Progenitor cell of endocrine pancreas (in vitro differentiated cells): ENCODE data around the gene STK10. TPM values are rescaled to one million over a fixed set of nuclear protein-coding genes. Genes with fewer than 3 reads are reported as not detected.

ENCODE experiments used
- DNase-seq: peaks from one replicate; pipeline ENCODE4 v3.0.0; 2021; ENCODE audit warnings: low spot score; ENCODE audit not compliant: unreplicated experiment
- H3K27ac Mint-ChIP-seq: 2 replicates; pipeline ENCODE4 v1.8.0; 2021; ENCODE audit warnings: mild to moderate bottlenecking, moderate library complexity, mixed read lengths
- H3K27me3 Mint-ChIP-seq: 2 replicates; pipeline ENCODE4 v1.8.0; 2021; ENCODE audit warnings: mixed read lengths
- H3K36me3 Mint-ChIP-seq: 2 replicates; pipeline ENCODE4 v1.8.0; 2022; ENCODE audit warnings: mixed read lengths; ENCODE audit not compliant: insufficient read depth
- H3K4me1 Mint-ChIP-seq: 2 replicates; pipeline ENCODE4 v1.8.0; 2021; ENCODE audit warnings: low read depth, mixed read lengths
- H3K4me3 Mint-ChIP-seq: 2 replicates; pipeline ENCODE4 v1.8.0; 2021; ENCODE audit warnings: low read depth, mild to moderate bottlenecking, moderate library complexity, mixed read lengths
- H3K9me3 Mint-ChIP-seq: 2 replicates; pipeline ENCODE4 v1.8.0; 2021; ENCODE audit warnings: low read depth, mixed read lengths
- total RNA-seq: library from RNA; stranded (reverse); gene quantifications from 2 replicates; pipeline ENCODE4 v1.2.1, GENCODE V29; 2021
- TF ChIP-seq, protein P1 (sequence below): fragments of 200-600 bp; sonication (generic); IDR thresholded peaks from one replicate; pipeline ENCODE4 v1.5.0; 2021; ENCODE audit warnings: antibody characterized with exemption, mild to moderate bottlenecking; ENCODE audit not compliant: unreplicated experiment

The STK10 gene
- total RNA-seq, 1 donor from 2014 or later, result 18.1 TPM

DNA sequence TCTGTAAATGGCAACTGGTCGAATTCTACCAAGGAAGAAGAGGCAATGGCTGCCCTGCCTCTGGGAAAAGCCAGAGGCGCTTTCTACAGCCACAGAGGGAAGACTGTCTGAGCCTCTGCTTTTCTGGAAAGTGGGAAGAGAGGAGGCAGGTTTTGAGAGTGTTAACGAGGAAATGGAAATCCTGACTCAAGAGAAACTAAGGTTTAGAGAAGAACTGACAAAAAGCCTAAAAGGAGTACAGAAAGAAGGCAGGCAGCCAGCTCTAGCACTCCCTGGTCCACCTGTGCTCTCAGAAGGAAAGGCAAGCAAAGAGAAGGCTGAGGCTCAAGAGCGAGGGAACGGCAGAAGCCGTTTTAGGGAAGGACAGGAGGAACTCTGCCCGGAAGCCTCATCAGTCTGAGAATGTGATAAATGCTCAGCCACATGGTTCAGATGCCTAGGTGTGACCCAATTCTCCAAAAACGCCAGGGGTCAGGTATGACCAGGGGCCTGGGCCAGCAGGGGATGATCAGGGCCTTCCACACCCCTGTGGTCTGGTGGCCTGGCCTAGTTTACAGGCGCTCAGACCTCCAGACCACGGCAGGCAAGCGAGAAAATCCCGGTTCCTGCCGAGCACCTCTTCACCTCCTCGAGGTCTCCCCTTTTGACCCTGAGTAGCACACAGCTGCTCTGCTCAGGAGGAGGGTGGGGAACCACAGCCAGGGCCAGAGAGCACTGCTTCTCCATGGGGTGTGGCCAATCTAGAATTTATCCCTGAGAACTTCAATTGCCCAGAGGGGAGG is 101.6 kb downstream of the STK10 start:
- Mint-ChIP-seq H3K27ac (peak overlapping the region; percentile 69), H3K27me3 (no peaks in the 10 kb centered on the region), H3K4me3 (no peak overlapping the region), H3K4me1 (no peaks in the 10 kb centered on the region), H3K9me3 (no peaks in the 10 kb centered on the region), H3K36me3 (peaks cover 1% of the 10 kb centered on the region)
- TF ChIP-seq, protein P1, sequence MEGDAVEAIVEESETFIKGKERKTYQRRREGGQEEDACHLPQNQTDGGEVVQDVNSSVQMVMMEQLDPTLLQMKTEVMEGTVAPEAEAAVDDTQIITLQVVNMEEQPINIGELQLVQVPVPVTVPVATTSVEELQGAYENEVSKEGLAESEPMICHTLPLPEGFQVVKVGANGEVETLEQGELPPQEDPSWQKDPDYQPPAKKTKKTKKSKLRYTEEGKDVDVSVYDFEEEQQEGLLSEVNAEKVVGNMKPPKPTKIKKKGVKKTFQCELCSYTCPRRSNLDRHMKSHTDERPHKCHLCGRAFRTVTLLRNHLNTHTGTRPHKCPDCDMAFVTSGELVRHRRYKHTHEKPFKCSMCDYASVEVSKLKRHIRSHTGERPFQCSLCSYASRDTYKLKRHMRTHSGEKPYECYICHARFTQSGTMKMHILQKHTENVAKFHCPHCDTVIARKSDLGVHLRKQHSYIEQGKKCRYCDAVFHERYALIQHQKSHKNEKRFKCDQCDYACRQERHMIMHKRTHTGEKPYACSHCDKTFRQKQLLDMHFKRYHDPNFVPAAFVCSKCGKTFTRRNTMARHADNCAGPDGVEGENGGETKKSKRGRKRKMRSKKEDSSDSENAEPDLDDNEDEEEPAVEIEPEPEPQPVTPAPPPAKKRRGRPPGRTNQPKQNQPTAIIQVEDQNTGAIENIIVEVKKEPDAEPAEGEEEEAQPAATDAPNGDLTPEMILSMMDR, result no peak
- no peak for DNase-seq

DNA sequence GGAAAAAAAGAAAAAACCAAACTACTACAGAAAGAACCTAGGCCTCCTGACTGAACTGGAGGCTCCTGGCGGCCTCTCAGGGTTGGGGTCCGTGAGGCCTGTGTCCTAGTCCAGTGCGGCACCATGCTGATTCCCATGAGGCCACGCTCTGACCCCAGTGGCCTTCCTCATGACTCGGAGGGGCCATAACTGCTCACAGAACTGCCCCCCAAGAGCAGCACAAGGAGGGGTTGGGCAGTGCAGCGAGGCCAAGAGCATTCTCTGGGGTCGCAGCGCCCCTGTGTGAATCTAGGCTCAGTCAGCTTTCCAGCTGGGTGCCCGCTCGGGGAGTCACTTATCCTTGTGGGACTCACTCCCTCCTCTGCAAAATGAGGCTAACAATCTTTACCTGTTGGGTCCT is 102.3 kb downstream of the STK10 start:
- Mint-ChIP-seq H3K4me1 (no peaks in the 10 kb centered on the region), H3K27ac (peak overlapping the region; percentile 69)

DNA sequence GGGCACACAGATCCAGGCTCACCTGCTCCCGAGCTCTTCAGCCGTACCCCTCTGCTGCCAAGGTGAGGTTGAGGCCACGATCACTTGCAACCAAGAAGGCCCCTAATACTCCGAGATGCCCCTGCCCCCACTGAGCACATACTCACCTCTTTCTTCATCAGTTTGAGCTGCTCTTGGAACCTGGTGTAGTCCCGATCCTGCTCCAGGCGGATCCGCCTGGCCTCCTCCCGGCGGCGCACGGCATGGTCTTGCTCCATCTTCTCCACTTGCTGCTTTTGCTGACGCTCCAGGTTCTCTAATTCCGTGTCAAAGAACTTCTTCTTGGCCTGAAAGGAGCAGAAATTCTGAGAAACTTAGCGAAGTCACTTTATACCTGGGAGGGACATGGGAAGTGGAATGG is 105.8 kb downstream of the STK10 start:
- no peaks in the 10 kb centered on the region for H3K27me3 Mint-ChIP-seq
- H3K36me3 Mint-ChIP-seq, result no peaks in the 10 kb centered on the region
- TF ChIP-seq, protein P1, result no peak
- H3K4me1 Mint-ChIP-seq, result no peaks in the 10 kb centered on the region
- no peak for DNase-seq
- H3K4me3 Mint-ChIP-seq, result no peak overlapping the region
- H3K27ac Mint-ChIP-seq, result no peak overlapping the region
- no peaks in the 10 kb centered on the region for H3K9me3 Mint-ChIP-seq

More for the DNA sequence above, 102.3 kb downstream of the STK10 start:
- no peaks in the 10 kb centered on the region for H3K9me3 Mint-ChIP-seq
- H3K36me3 Mint-ChIP-seq, result peaks cover 1% of the 10 kb centered on the region
- H3K27me3 Mint-ChIP-seq, result no peaks in the 10 kb centered on the region
- no peak overlapping the region for H3K4me3 Mint-ChIP-seq
- TF ChIP-seq, protein P1, result no peak
- DNase-seq, result no peak

DNA sequence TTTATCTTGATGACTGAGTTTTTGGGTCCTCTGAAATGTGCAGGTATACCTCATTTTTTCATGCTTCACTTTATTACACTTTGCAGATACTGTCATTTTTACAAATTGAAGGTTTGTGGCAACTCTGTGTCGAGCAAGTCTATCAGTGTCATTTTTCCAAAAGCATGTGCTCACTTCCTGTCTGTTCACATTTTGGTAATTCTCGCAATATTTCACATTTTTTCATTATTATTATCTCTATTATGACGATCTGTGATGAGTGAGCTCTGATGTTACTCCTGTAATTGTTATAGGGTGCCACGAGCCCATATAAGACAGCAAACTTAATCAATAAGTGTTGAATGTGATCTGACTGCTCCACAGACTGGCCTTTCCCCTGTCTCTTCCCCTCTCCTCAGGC is 108.1 kb downstream of the STK10 start:
- TF ChIP-seq, protein P1, result no peak
- Mint-ChIP-seq H3K27me3 (no peaks in the 10 kb centered on the region), H3K4me3 (no peak overlapping the region), H3K36me3 (peaks cover 6% of the 10 kb centered on the region), H3K27ac (no peak overlapping the region), H3K9me3 (peaks cover 3% of the 10 kb centered on the region), H3K4me1 (peaks cover 2% of the 10 kb centered on the region)
- no peak for DNase-seq

DNA sequence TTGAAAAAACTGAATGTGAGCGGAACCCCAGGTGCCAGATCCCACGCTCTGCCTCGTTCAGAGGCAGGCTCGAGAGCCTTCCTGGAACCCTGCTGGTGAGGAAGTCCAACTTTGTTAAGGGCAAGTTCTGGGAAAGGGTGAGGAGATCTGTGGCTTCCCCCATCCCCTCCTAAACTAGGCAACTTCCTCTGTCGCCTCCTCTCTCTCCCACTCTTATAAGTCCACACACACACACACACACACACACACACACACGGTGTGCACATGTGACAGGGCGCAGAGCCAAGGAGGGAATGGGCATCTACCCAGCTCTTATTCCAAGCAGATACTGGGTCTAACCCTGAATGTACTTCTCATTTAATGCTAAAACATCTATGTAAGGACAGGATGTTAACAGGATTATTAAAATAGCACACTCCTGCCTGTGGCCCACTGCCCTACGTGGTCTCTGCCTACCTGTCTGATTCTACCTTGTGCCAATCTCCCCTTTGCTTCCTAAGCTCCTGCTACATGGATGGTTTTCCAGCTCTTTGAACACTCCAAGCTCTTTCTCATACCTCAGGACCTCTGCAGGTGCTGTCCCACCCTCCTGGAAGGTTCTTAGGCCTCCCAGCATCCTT is 109.2 kb downstream of the STK10 start:
- Mint-ChIP-seq H3K27ac (no peak overlapping the region), H3K4me1 (peaks cover 2% of the 10 kb centered on the region), H3K4me3 (no peak overlapping the region), H3K36me3 (peaks cover 6% of the 10 kb centered on the region), H3K27me3 (no peaks in the 10 kb centered on the region), H3K9me3 (peaks cover 3% of the 10 kb centered on the region)
- TF ChIP-seq, protein P1, result no peak
- DNase-seq, result no peak
